ENCODE measurements around the gene PACRG.

PACRG gene

GRCh38 chr6:163200694-163201093 is 472.9 kb downstream of the PACRG start:
- DNase-seq (ENCODE audit: low read depth), result no peak

- no peak for DNase-seq (ENCODE audit: low read depth)
These were observed 474.1 kb downstream of the PACRG start for GRCh38 chr6:163201855-163202254.

DNA sequence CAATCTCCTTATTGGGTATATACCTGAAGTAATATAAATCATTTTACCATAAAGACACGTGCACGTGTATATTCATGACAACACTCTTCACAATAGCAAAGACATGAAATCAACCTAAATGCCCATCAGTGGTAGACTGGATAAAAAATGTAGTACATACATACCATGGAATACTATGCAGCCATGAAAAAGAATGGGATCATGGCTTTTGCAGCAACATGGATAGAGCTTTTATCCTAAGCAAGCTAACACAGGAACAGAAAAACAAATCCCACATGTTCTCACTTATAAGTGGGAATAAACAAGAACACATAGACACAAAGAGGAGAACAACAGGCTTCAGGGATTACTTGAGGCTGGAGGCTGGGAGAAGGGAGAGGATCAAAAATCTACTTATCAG is 478.4 kb downstream of the PACRG start:
- DNase-seq (ENCODE audit: low read depth), result no peak

- DNase-seq (ENCODE audit: low read depth), result no peak
These were observed 479.9 kb downstream of the PACRG start for GRCh38 chr6:163207431-163208383.

GRCh38 chr6:163209005-163209404 is 481.2 kb downstream of the PACRG start:
- no peak for DNase-seq (ENCODE audit: low read depth)

- DNase-seq (ENCODE audit: low read depth), result no peak
These were observed 484.3 kb downstream of the PACRG start for GRCh38 chr6:163212123-163212522.

DNA sequence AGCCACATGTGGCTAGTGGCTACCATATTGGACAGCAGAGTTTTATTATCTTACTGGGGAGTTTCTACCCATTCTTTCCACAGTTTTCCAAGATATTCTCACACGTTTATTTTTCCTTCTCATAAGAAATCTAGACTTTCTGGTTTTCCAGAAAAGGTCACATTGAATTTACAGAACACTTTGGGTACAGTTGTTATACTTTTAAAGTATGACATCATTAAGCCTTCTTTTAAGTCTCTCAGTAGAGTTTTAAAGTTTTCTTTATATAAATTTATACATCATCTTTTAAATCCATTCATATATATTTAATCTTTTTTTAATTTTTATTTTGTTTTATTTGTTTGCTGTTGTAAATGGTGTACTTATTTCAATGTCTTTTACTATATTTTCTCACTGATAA is 486.5 kb downstream of the PACRG start:
- DNase-seq (ENCODE audit: low read depth), result no peak

DNA sequence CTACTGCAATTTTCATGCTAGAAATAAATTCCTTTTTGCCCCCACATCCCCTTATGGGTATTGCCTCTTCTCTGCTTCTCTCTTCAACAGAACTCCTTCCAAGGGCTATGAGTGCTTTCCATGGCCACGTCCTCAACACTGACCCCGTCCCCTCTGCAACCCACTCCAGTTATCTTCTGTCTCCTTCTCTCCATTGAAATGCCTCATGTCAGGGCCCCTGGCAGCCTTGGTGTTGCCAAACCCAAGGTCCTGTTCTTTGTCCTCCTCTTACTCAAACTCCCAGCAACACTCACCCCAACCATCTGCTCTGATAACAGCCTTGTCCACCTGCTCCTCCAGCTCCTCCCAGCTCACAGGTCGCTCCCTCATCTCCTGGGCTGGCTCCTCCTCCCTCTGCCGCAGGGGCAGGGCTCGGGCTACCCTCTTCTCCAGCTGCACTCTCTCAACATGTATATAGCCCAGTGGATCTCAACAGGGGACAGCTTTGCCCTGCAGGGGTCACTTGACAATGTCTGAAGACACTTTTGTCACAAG is 490.7 kb downstream of the PACRG start:
- no peak for DNase-seq (ENCODE audit: low read depth)

GRCh38 chr6:163226181-163226835 is 498.5 kb downstream of the PACRG start:
- DNase-seq (ENCODE audit: low read depth), result no peak

DNA sequence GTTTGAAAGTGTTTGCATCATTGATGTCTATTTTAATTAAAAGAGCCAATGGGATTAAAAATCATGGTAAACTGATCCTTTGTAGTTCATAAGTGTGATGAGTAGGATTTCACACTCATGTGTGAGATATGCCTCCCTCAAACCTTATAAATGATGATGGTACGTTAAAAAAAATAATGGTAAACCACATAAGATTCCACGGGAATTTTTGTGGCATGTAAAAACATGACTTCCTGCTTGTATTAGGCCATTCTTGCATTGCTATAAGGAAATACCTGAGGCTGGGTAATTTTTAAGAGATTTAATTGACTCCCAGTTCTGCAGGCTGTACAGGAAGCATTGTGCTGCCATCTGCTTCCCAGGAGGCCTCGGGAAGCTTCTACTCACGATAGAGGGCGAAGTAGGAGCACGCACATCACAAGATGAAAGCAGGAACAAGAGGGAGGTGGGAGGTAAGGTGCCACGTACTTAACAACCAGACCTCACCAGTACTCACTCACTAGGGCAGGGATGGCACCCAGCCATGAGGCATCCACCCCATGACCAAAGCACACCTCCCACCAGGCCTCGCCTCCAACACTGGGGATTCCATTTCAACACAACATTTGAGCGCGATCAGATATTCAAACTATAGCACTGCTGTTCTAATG is 499.2 kb downstream of the PACRG start:
- DNase-seq (ENCODE audit: low read depth), result no peak

GRCh38 chr6:163228041-163228440 is 500.3 kb downstream of the PACRG start:
- DNase-seq (ENCODE audit: low read depth), result no peak

GRCh38 chr6:163229050-163229449 is 501.3 kb downstream of the PACRG start:
- no peak for DNase-seq (ENCODE audit: low read depth)

DNA sequence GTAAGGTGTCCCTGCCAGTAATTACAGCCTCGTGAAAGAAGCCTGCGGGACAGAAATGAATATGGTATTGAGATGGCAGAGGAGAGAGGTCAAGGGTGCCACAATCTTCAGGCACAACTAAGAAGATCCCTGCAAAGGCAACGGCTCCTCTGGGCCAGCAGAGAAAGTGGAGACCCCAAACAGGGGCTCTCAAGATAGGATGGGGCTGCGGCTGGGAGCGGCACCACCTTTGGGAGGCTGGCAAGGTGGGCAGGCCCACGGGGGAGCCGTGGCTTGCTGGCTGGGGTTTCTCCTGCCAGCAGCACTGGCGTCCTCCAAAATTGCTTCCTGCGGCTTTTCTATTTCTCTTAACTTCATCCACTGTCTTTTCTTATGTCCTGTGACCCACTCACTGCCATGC is 503.1 kb downstream of the PACRG start:
- no peak for DNase-seq (ENCODE audit: low read depth)

DNA sequence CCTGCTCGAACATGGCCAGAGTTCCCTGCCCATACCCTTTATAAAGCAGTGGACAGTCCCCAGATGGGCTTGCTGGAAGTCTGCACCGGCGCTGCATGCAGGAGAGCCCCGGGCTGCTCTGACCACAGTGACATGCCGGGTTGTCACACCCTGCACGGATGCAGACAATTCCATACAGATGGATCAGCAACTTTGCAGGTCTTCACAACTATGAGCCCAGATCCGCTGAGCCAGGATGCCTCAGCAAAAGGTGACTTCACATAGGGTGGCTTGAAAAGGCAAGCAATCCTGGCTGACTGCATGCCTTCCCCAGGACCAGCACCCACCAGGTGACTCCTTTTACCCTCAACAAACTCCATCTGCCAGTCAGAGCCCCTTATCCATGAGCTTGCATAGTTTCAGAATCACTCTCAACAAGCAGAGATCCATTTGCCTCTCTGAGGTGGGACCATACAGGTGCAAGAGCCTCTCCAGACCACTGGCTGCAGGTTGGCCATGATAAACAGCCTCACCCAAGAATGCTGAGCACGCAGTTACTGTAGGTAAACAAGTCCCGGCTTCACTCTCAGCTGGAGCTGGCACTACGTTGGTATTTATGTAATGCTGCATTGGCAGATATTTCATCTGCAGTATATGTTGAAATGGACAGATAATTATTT is 503.7 kb downstream of the PACRG start:
- DNase-seq (ENCODE audit: low read depth), result no peak

DNA sequence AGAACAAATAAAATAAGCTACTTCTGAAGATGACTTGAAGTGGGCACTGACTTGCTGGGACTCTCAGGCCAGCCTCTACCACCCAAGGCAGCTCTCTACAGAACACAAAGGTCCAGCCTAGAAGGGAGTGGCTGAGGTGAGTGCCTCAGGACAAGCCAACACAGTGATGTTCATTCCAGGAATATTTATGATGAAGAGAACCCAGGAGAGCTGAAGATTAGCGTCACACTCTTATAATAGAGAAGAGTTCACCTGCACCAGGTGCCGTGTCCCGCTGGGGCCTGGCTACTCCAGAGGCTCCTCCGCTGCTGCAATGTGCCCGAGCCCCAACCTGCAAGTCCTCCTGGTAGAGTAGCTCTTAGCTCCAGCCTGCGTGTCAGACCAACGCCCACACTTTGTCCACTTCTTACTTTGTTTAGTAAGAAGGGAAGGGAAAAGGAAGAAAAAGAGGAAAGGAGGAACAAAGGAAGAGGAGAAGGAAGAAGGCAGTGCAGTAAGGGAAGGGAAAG is 504.3 kb downstream of the PACRG start:
- no peak for DNase-seq (ENCODE audit: low read depth)

- DNase-seq (ENCODE audit: low read depth), result no peak
These were observed 504.9 kb downstream of the PACRG start for GRCh38 chr6:163232649-163233048.

DNA sequence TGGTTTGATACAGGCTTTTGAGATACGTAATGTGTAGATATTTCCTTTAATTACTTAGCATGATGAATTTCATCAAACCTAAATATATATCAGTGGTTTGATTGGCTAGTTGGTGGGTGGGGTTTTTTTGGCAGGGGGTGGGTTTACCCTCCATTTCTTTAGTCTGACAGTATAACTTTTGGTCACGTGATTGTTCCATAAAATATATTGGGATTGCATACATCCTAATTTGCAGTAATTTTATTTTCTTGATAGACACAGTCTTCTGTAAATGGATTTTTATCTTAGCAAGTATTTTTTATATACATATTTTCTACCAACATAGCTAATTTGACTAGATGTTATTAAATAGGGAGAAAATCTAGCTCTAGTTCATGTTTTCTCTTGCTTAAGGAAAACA is 509.3 kb downstream of the PACRG start:
- DNase-seq (ENCODE audit: low read depth), result no peak

GRCh38 chr6:163239572-163240340 is 512.0 kb downstream of the PACRG start:
- DNase-seq (ENCODE audit: low read depth), result no peak

- no peak for DNase-seq (ENCODE audit: low read depth)
These were observed 512.8 kb downstream of the PACRG start for GRCh38 chr6:163240556-163240955.

- DNase-seq (ENCODE audit: low read depth), result no peak
These were observed 513.9 kb downstream of the PACRG start for GRCh38 chr6:163241683-163242082.

GRCh38 chr6:163243083-163243482 is 515.3 kb downstream of the PACRG start:
- no peak for DNase-seq (ENCODE audit: low read depth)
